Cerebellar nuclear complex (tissue), 1 donor: Measurements from ENCODE around the gene MAP3K12.

Experiments used
- DNase-seq, 2 experiments: peaks; one replicate each; lab custom pipeline; 2025; lab: John Stamatoyannopoulos, UW

The MAP3K12 gene

GRCh38 chr12:53510181-53510812 lies 11.0 kb upstream of the MAP3K12 start:
- DNase-seq = no peak

DNA sequence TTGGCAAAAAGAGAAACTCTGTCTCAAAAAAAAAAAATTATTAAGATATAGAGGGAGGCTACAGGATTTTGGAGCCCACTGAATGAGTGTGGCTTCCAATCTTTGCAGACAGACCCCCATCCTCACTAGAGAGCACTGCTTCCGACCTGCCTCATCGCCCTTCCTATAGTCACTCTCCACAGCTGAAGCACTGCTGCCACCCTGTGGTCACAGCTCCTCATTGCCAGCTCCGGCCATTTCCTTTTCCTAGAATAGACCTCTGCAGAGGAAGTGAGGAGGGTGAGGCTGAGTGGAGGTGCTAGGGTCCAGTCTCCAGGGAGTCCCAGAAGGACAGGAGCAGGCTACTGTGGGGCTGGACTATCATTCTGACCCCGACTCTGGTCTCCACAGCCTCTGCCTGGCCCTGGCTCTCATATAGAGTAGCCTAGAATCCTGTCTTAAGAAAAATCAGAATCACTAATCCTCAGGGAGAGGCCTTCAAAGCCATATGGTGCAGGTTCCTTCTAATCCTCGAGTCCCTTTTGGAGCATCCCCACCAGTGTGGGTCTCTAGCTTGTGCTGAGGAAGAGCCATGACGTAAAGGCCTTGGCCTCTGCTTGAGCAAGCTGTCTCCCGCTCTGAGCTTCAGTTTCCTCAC lies 9.4 kb upstream of the MAP3K12 start:
- peak; percentile 17 to 79 for DNase-seq

DNA sequence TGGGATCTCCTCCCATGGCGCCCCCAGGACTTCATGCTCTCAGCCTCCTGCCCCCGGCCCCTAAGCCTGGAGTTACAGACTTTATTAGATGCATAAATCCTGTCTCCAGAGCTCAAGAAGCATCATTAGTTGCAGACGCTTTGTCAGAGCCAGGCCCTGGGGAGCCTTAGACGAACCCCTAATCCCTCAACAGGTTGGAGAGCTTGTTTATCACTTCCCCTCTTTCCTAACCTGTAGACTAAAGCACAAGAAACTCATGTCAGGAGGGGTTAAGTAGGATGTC lies 8.3 kb upstream of the MAP3K12 start:
- no peak for DNase-seq

GRCh38 chr12:53506881-53507602 lies 7.8 kb upstream of the MAP3K12 start, which contains the start of gene NPFF:
Gene NPFF (minus strand): TSS chr12:53507484. CDS start chr12:53507474, 10 bp downstream.
- DNase-seq = no peak

DNA sequence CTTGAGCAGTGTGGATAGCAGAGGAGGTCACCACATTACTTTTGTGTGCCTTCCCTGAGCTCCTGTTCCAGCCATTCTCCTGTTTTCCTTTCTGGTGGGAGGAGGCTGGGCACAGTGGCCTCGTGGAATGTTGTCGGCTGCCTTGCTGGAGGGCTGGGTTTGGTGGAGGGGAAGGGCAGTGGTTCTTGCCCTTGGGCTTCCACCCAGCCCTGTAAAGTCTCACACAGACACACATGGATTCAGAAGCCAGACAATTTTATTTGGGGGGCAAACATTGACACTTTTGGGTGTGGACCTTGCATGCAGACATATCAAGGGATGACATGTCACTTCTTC lies 7.2 kb upstream of the MAP3K12 start:
- no peak for DNase-seq

- no peak for DNase-seq
Measured at GRCh38 chr12:53505555-53506449, 6.5 kb upstream of the MAP3K12 start.

GRCh38 chr12:53505086-53505485 lies 5.8 kb upstream of the MAP3K12 start:
- DNase-seq = no peak

DNA sequence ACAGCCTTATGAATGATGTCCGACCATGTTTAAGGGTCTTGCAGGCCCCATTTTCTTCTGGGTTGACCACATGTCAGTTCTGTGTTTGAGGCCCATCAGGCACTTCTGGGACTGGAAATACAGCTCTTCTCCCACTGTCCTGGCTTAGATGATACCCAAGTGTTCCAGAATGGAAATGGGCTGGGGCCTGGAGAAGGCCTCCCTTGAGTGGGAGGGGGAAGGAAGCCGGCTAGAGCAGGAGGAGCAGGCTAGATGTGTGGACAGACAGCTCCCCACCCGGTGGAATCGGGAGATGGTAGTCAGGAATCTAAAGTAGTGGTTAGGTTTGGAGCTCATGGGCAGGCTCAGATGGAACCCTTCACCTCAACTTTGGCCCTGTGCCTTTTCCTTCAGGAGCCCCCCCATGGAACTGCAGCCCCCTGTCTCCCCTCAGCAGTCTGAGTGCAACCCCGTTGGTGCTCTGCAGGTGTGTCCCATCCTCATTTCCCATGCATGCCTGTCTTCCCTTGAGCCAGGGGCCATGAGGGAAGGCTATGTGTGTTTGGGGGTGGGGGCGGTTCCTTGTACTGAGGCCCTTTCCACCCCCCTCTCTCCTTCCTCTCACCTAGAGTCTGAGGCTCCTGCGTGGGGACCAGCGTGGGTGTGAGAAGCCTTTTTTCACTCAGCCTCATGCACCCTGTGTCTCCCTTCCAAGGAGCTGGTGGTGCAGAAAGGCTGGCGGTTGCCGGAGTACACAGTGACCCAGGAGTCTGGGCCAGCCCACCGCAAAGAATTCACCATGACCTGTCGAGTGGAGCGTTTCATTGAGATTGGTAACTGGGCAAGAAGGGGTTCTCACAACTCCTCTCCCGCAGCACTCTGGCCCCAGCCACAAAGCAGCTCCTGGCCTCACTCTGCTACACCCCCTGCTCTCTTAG lies 5.0 kb upstream of the MAP3K12 start:
- DNase-seq = no peak

- no peak for DNase-seq
Measured at GRCh38 chr12:53502983-53503728, 3.9 kb upstream of the MAP3K12 start.

DNA sequence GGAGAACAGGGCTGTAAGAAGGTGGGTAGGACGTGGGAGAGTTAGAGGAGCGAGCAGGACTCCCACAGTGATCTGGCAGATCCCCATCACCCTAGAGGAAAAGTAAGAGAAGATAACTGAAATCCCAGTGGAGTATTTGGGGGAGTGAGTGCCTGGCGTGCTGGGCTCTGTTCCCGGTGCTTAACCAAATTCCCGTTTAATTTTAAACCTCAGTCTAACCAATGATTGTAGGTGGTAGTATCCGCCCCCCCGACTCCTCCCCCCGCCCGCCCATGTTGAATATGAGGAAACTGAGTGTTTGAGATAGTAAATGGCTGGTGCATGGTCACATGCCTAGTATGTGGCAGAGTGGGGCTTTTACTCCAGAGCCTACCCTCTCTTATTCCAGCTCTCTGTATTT lies 3.1 kb upstream of the MAP3K12 start:
- DNase-seq = no peak

DNA sequence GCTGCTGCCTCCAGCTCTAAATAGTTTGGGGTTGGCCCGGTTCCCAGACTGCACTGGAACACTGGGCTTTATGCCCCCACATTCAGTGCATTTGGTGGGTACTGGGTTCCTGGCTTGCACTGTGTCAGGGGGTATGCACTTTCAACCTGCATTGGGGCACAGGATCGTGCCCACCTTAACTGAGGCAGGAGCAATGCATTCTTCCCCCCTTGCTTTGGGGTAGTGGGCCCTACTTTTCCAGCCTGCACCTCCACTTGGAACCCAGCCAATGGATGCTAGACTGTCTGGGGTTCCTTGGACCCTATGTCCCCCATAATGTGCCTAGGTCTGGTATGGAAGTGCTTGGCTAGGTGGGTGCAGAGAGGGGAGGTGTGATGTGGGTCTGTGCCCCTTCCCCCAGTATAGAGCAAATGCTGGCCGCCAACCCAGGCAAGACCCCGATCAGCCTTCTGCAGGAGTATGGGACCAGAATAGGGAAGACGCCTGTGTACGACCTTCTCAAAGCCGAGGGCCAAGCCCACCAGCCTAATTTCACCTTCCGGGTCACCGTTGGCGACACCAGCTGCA lies 2.4 kb upstream of the MAP3K12 start:
- DNase-seq = no peak

DNA sequence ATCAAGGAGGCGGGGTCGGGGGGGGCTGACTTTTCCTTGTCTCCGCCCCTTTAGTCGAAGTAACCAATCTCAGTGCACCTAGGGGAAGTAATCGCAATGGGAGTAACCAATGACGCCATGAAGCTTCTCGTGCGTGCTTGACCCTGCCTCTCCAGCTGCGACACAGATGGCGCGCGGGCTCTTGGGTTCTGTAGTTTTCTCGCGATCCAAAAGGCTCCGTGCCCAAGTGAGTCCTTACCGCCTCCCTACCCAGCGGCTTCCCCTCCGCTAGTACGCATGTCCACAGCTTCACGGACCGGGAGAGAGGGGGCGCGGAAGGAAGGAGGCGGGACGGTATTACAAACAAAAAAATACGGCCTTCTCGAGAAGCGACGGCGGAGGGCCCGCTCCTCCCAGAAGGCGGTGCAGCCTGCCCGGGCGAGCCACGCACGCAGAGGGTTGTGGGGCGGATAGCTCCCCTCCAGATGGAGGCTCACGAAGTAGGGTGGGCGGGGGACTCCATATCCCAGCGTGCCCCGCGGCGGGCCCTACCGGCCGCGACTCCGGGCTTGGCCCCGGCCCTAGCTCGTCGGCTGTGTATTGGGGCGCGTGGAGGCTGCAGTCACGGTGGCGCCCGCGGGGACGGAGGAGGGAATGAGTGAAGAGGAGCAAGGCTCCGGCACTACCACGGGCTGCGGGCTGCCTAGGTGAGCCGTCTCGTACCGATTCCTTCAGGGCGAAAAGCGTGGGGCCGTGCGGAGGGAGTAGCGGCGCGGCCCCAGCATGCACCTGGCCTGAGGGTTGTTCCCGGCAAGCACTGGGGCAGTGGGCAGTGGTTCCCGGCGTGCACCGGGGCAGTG lies 1.7 kb upstream of the MAP3K12 start, which contains the start of gene TARBP2:
TARBP2 (plus strand) TSS at position 508 of the 839 bp plus-strand sequence; CDS start at position 634, 126 bp downstream.
- DNase-seq = peak; percentile 99

DNA sequence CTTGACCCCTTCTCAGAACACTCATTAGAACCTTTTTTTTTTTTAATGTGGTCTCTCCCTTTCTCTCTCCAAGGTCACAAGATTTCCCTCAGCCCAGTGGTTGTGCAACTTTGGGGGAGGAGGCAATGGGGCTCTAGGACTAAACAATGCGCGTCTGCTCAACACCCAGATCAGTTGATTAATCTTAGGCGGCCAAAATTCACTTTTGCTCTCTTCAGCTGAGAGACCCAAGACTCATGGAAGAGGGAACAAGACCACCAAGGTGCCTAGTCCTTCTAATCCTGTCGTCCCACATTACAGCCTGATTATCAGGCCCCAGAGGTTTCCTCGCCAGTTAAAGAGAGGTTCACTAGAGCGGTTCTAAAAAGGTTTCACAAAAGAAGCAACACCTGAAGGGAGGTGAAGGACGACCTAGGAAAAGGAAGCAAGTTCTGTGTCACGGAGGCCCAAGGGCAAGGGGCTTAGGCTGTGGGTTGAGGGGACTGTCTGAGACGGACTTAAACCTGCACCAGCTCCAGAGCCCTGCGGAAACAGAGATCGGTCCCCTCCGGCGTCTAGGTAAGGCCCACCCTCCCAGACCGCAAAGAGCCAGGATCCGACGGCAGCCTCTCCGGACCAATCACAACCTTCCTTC lies 1.0 kb upstream of the MAP3K12 start:
- DNase-seq = no peak

- DNase-seq = no peak
Measured at GRCh38 chr12:53498235-53498630, 1.0 kb downstream of the MAP3K12 start.

GRCh38 chr12:53497461-53497860 lies 1.8 kb downstream of the MAP3K12 start:
- DNase-seq = no peak

DNA sequence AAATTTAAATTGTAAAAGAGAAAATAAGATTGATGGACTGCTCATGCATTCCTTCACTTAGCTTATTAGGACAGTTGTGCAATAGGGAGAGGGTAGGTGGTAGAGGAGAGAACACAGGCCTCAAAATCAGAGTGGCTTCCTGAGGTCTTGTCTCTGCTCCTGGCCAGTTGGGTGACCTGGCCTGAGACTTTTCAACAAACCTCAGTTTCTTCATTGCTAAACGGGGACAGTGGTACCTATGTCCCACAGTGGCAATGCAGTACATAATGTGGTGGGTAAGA lies 2.6 kb downstream of the MAP3K12 start:
- no peak for DNase-seq

GRCh38 chr12:53495903-53496751 lies 3.1 kb downstream of the MAP3K12 start:
- no peak for DNase-seq
